Stimulated activated CD8-positive, alpha-beta memory T cell treated with anti-CD3 and anti-CD28 coated beads, Interleukin-15, amount 100 ng/mL, for 4 hours (primary cell): Measurements from ENCODE around the gene SLC35E2B.
"Not testable (repeated sequence)": the region's sequence is repeated elsewhere in the genome, so short reads cannot be mapped to it uniquely, and the experiment has no call there.

Experiments
- DNase-seq, 2 donors: peaks; one replicate each; pipeline ENCODE4 v3.0.0-alpha.2; 2020; ENCODE audit warnings: low read depth in 2 of 2

The SLC35E2B gene

DNA sequence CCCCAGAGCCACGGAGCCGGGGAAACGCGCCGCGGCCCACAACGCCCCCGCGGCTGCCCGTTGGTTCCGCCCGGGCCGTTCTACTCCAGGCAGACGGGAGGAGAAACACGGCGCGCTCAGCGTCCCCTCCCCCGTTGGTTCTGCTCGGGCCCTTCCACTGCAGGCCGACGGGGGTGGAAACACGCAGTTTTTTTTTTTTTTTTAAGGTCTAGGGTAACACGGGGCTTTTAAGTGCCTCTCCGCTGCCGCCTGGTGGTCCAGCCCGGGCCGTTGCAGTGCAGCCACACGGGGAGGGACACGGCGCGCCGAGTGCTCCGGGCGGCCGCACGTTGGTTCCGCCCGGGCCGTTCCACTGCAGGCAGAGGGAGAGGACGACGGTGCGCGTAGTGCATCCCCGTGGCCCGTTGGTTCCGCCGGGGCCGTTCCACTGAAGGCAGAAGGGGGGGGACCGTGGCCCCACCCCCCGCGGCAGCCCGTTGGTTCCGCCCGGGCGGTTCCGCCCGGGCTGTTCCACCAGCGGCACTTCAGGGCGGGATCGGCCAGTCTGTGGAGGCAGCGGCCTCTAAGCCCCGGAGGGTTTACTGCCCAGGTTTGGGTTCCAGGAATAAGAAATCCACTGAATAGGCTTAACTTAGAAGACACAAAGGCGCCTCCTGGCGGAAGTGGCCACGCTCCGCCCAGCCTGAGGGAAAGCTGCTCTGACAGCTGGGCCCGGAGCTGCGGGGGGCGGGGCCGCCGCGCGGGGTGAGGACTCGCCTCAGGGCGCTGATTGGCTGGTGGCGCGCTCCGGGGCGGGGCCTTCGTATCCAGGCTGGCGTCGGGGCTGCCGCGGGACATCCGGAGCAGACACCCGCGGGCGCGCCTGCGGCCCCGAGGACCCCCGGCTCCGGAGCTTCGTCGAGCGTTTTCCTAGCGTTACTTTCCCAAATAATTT is at the start of gene SLC35E2B:
Gene SLC35E2B (minus strand): TSS at position 82 of the 934 bp plus-strand sequence. CDS start 16,096 bp downstream, outside the sequence.
- DNase-seq, result peak; percentile 86 to 94

DNA sequence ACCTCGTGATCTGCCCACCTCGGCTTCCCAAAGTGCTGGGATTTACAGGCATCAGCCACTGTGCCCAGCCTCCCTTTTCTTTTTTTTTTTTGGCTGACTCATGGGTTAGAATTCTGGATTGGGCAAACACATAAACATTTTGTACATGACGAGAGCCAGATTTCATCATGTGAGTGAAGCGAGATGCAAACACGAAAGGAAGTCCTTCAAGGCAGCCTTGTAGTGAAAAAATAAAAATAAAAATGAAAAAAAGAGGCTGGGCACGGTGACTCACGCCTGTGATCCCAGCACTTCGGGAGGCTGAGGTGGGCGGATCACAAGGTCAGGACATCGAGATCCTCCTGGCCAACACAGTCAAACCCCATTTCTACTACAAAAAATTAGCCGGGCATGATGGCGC is 48.4 kb upstream of the SLC35E2B start:
- not testable (repeated sequence) for DNase-seq

GRCh38 chr1:1738799-1739337 is 46.3 kb upstream of the SLC35E2B start:
- DNase-seq, result not testable (repeated sequence)

DNA sequence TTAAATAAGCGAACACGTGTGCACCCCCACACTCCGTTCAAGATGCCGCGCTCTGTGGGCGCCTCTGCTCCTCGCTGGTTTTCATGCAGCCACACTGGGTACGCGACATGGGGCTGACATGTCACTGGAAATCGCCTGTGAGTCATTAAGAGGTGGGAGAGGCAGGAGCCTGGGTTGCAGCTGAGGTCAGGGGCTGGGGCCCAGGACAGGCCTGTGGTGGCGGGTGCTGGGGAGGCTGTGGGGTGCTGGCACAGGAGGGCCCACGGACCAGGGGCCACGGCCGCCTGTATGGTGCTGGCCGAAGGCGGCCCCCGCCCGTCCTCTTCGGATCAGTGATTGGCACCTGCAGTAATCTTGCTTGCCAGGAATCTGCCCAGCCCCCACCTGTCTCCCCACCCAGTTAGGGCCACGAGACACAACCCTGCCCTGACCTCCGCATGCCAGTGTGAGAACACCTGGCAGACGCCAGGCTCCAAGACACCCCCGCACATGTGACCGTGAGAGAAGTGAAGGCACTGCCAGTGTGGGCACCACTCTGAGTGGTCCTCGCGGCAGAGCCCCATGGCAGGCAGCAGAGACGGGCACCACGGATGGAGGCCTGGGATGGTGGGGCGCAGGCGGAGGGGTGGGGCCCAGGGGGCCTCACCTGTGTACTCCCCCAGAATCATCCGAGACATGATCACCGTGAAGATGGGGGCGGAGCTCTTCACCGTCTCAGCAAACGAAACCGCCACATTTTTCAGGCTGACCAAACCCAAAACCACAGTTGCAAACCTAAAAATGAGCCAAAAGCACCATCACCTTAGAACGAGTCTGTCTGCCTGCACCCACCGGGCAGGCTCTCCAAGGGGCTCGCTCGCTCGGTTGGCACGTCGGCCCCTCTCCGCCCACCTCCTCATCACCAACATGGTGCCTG is 45.3 kb upstream of the SLC35E2B start:
- DNase-seq, result not testable (repeated sequence)

DNA sequence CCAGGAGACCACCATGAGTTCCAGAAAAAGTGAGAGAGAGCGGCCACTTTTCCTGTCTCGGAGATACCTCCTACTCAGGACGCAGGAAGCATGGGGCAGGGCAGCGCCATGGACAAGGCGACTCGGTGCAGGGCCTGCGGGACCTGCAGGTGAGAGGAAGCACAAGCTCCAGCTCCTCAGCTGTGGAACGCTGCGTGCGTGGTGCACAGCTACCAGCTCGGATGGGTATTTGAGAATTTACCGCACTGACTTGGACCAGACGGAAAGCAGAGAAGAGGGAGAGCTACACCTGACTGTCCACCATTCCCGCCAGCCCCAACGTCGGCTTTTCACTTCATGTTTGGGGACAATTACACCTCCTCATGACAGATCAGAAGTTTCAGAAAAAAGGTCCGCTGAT is 39.8 kb upstream of the SLC35E2B start:
- DNase-seq, result no peak

GRCh38 chr1:1730870-1731269 is 38.3 kb upstream of the SLC35E2B start:
- DNase-seq, result no peak

DNA sequence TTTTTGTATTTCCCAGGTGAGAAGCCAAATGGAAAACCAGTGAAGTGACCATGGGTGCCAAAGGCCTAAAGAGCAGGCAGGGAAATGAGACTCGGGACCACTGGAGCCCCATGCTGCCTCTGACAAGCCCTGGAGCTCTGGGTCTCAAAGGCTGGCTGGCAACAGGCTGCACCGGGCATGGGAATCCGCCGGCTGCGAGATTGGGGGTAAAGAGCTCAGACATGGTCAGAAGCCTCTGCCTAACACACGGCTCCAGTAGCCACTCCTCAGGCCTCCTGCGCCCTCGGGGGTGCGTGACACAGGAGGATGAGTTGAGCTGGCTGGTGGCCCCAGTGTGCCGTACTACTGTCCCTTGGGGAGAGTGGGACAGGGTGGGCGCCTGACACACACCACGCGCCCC is 37.6 kb upstream of the SLC35E2B start:
- DNase-seq, result not testable (repeated sequence)

DNA sequence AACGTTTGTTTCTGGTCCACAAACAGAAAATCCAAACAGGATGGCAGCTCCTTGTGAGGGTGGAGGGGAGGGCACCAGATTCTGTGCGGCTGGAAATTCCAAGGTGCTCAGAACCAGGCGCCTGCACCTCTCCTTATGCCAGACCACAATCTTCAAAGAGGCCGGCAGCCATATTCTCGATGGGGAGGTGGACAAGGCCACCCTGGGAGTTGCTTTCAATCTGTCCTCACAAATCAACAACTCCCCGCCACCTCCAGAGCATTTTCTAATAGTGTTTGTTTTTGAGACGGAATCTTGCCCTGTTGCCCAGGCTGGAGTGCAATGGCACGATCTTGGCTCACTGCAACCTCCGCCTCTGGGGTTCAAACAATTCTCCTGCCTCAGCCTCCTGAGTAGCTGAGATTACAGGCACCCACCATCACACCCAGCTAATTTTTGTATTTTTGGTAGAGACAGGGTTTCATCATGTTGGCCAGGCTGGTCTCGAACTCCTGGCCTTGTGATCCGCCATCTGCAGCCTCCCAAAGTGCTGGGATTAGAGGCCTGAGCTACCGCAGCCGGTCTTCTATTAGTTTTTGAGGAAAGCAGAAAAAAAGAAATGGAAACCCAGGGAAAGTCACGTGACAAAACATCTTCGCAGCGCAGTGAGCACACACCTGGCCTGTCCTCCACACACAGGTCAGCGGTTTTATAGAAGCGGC is 36.7 kb upstream of the SLC35E2B start:
- not testable (repeated sequence) for DNase-seq

GRCh38 chr1:1728308-1729005 is 35.9 kb upstream of the SLC35E2B start:
- DNase-seq, result not testable (repeated sequence)

DNA sequence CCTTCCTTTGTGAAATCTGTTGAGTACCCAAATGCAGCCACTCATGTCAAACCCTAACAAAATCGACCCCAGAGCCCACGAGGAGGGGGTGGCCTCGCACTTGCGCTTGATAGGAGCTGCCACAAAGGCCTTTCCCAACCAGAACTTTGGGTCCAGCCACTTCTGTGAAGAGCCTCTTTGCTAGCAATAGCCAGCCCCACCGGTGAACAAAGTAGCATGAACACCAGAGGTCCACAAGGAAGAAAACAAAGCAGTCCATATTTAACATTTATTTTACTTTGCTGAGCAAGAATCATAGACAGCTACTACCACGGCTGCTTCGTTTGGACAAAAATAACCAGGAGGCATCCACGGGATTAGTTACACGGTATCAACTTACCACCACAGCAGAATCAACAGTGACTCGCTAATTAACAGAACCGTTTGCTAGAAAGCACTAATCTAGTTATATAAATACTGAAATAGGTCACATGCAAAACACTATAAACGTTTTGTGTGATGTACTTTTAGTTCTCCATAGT is 34.6 kb upstream of the SLC35E2B start:
- not testable (repeated sequence) for DNase-seq

- DNase-seq, result not testable (repeated sequence)
Measured at GRCh38 chr1:1726088-1726487, 33.5 kb upstream of the SLC35E2B start.

GRCh38 chr1:1724035-1724864 is 31.7 kb upstream of the SLC35E2B start, which contains the start of gene CDK11A:
TSS of gene CDK11A (minus strand) at chr1:1724357. CDS start at chr1:1722818, 1,539 bp downstream.
- peak; percentile 96 to 99 for DNase-seq

DNA sequence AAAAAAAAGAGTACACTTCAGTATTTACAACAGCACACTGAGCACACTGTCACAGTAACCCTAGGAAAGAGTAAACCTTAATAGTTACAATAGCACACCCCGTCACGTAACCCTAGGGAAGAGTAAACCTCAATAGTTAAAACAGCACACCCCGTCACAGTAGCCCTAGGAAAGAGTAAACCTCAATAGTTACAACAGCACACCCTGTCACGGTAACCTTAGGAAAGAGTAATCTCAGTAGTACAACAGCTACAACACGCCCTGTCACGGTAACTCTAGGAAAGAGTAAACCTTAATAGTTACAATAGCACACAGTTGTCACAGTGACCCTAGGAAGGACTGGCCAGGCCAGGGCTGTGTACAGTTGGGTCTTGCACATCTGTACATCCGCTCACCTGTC is 28.6 kb upstream of the SLC35E2B start:
- no peak for DNase-seq

DNA sequence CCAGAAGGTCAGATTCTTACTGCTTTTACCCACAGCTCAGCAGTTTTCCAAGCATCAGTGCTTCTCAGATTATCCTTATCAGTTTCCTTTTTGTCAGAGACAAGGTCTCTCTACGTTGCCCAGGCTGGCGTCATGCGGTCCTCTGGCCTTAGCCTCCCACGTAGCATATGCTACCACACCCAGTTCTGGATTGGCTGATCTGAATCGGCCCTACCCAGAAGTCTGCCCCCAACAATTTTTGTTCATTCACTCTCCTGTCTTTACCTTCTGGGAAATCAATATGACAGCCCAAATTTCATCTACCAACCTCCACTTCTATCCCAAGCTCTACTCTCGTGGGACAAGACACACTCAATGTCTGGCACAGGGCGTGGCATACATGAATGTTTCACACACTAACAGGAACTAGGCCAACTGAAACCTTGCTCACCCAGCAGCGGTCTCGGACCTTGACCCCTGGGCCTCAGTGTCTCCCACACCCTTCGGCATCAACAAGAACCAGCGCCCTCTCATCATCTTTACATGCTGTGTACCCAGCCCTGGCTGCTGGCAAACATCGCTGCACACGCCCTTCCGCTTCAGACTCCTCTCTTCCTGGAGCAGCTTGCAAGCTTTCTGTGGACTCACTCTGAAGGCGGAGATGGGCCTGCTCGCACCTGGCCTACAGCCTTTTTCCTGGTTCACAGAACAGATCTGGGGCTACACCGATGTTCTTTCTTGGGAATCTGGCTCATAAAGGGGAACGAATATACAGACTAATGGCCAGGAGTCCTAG is 22.7 kb upstream of the SLC35E2B start:
- DNase-seq, result not testable (repeated sequence)

- not testable (repeated sequence) for DNase-seq
Measured at GRCh38 chr1:1707897-1708296, 15.3 kb upstream of the SLC35E2B start.

GRCh38 chr1:1707241-1707640 is 14.6 kb upstream of the SLC35E2B start:
- not testable (repeated sequence) for DNase-seq

GRCh38 chr1:1705623-1706022 is 13.0 kb upstream of the SLC35E2B start:
- DNase-seq, result not testable (repeated sequence)

- DNase-seq, result not testable (repeated sequence)
Measured at GRCh38 chr1:1704284-1704957, 11.8 kb upstream of the SLC35E2B start.
